ENCODE results near the gene PPP3CA.

DNA sequence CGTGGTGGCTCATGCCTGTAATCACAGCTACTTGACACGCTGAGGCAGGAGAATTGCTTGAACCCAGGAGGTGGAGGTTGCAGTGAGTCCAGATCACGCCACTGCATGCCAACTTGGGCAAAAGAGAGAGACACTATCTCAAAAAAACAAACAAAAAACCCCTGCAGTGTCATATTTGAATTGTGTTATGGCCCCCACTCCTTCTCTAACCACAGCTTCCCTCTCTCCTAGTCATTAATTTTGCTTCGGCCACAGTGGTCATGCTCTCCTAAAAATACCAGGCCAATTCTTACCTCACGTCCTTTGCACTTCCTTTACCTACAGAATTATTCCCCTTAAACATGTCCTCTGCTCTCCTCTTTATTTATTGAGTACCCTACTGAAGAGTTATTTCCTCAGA, 206.1 kb downstream of the PPP3CA start:
- TF ChIP-seq POLR2A (IDR thresholded peaks at IDR 0.05) = no peak
- TF ChIP-seq, protein P1, sequence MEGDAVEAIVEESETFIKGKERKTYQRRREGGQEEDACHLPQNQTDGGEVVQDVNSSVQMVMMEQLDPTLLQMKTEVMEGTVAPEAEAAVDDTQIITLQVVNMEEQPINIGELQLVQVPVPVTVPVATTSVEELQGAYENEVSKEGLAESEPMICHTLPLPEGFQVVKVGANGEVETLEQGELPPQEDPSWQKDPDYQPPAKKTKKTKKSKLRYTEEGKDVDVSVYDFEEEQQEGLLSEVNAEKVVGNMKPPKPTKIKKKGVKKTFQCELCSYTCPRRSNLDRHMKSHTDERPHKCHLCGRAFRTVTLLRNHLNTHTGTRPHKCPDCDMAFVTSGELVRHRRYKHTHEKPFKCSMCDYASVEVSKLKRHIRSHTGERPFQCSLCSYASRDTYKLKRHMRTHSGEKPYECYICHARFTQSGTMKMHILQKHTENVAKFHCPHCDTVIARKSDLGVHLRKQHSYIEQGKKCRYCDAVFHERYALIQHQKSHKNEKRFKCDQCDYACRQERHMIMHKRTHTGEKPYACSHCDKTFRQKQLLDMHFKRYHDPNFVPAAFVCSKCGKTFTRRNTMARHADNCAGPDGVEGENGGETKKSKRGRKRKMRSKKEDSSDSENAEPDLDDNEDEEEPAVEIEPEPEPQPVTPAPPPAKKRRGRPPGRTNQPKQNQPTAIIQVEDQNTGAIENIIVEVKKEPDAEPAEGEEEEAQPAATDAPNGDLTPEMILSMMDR (IDR thresholded peaks at IDR 0.05) = no peak

Data from lower leg skin (tissue), 3 donors.